HG03460 (cell line): ENCODE results near the gene ADGRB3.

Experiments used
- ATAC-seq: cut with Tn5 transposase; IDR thresholded peaks from one replicate; pipeline ENCODE4 v1.9.1; 2021; ENCODE audit not compliant: unreplicated experiment

Gene ADGRB3

DNA sequence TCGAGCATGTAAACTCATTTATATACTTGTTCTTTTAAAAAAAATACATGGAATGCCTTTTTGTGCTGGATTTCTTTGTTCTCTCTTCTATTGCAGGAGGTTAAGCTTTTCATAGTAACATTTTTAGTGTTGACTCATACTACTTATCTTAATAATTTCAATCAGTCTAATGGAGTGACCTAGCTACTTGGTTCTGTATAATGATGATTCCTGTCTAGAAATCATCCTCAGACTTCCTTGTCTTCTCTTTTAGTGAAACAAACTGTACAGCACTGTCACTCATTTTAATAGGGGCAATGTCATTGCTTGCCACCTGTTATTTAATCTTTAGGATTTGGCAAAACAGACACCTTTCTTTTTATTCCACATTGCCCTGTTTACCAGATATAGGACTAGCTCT, 62.3 kb downstream of the ADGRB3 start:
- no peak for ATAC-seq

- no peak for ATAC-seq
Measured at GRCh38 chr6:68701159-68701558, 66.1 kb downstream of the ADGRB3 start.

DNA sequence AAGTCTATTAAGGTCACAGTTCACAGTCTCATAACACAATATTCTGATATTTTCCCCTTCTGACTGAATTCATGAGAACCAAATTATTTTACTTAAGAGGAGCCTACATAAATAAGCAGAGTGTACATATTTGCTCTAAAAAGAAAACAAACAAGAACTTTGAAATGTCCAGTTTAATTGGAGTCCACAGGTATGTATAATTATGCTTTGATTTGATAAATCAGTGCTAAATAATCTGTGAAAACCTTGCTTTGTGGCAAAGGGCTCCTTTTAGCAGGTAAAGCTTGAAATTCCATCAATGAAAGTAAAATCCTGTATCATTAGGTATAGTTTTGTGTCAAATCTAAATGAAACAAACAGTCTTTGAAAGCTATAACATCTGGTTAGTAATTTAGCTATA, 69.4 kb downstream of the ADGRB3 start:
- ATAC-seq = no peak

GRCh38 chr6:68709091-68709490, 74.0 kb downstream of the ADGRB3 start:
- no peak for ATAC-seq

DNA sequence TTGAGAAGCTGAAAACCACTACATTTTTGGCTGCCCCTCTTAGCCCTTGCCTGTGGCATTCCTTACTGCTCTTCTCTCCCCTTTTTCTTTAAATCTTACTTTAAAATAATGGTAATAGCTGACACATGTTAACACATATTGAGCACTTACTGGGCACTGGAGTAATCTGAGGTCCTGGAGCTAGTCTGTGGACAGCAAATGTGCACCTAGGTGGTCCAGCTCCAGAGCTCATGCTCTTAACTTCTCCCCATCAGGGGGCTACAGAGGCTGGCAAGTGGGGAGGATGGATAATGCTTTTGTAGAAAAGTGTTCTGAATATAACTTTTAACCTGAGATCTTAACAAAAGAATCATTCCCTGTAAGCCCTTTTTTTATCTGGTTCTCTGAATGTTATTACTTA, 74.8 kb downstream of the ADGRB3 start:
- ATAC-seq = no peak

- ATAC-seq = no peak
Measured at GRCh38 chr6:68710496-68710895, 75.4 kb downstream of the ADGRB3 start.

DNA sequence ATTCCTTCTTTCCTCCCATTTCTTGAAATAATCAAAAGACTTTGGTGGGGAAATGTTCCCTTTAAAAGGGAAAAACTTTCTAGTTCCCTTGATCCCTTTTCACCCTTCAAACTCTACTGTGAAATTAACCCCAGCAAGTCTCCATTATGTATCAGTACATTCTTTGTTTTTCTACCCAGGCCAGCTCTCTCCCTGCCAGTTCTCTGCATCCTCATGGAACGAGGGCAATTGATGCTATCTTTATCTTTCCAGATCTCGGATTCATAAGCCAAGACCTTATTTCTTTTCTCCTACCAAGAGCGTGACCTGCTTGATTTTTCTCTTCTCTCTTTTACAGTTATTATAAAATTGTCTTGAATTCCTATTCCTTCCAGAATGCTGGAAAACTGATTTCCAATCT, 75.8 kb downstream of the ADGRB3 start:
- no peak for ATAC-seq

DNA sequence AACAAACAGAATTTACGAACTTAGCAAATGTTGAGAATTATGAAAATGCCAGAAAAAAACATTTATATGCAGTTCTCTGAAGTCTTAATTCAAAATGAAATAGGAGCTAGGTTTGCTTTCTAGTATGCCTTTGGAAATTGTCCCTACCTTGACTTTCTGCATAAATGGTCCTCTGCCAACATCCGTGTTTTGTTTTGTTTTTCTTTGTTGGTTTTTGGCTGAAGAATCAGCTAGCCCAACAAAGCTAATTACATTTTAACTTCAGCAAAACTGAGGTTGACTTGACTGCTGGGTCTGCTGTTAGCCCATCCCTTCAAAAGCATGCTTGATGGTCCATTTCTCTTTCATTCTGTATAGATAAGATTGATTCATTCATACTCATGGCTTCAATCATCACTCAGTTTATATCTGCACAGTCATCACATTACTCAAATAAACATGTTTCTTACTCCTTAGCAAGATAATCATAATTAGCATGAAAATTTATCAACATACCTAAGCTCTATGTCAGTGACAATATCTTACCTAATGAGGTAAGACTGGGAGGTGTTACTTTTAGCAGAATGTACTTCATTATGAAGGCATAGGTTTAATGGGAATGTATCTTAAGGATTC, 76.4 kb downstream of the ADGRB3 start:
- no peak for ATAC-seq

DNA sequence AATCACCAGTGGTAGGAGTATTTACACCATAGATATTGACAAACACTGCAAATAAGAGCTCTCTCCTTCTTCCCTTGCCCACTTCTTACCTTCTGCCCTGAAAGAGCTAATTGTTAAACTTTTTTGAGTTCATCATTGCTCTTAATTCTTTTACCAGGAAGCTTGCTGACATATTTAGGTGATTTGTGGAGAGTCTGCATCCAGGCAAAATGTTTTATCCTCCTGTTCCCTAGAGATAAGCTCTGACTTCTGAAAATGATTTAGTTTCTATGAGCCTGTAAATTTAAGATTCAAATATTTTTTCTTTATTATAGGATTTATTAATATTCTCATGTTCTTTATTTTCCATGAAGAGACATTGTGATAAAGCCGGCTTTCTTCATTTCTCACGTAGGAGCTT, 81.5 kb downstream of the ADGRB3 start:
- no peak for ATAC-seq

DNA sequence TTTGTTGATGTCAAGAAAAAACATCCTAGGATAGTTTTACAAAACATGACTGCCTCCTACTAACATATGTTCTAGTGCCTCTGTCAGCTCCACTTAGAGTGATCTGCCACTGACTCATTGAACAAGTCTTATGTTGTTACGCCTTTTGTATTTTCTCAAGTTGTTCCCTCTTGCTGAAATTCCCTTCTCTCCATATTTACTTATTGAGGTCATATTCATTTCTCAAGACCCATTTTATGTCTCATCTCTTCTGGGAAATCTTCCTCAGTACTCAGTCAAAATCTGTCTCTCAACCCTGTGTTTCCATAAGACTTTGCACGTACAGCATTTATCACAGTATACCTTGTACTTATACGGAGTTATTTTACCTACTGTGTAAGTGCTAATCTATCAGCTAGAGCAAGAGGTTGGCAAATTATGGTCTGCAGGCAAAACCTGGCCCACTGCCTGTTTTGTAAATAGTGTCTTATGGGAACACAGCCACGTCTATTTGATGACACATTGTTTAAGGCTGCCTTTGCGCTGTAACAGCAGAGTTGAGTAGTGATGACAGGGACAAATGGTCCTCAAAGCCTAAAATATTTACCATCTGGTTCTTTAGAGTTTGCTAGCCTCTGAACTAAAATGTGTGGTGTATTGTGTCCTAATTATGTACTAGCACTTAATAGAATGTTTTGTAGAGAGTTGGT, 83.4 kb downstream of the ADGRB3 start:
- no peak for ATAC-seq

DNA sequence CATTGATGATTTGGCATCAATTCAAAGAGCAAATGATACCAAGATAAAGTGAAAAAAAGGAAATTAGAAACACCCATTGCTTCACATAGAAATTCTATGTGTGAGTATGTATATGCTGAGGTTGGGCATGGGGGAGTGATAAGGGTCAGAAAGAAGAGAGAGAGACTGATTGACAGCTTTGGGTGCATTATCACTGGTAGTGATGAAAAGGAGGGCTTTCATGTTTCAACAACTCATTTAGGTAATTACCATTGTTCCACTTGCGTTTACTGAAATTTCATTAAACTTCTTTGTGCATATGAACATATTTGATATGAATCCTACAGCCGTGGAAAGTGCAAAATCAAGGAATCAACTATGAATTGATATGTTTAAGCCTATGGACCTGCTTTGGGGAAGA, 84.7 kb downstream of the ADGRB3 start:
- no peak for ATAC-seq

DNA sequence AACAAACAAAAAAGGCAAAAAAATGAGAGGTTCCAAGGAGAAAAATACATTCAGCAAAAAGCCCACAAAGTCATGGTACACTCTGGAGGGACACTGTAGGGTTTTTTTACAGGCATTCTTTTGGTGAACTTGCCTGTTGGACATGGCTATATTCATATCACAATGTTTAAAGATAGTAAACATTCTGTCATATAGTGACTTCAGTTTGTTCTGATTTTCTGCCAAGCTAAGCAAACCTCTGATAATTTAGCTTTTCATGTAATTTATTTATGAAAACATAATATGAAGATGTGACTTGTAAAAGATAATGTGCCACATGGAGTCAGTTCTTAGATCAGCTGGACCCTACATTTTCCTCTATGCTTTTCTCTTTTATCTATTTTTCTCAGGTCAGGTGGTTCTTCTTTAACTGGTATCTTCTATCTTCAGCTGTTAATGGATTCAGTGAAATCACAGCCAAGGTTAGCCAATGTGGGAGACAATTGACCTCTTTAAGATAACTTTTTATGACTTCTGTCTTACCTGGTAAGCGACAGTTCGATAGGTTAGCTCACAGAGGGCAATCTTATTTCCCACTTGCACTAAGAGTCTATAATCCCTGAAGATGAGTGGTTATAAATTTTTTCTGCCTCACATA, 87.9 kb downstream of the ADGRB3 start:
- no peak for ATAC-seq

DNA sequence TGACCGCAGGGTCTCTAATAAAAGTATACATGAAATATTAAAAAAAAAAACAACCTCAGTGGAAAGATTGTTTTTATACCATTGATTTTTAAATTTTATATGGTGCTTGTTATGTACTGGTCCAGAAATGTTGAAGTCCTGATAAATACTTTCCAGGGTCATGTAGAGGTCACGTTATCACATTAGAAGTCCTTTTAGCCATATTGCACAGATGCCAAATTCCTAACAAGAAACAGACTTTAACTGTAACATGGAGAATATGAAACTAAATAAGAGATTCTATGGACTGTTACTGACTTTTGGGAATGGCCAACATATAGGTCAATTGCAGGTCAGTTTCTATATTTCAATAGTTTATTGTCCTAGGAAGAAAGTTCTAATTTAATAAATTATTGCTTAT, 89.0 kb downstream of the ADGRB3 start:
- no peak for ATAC-seq

DNA sequence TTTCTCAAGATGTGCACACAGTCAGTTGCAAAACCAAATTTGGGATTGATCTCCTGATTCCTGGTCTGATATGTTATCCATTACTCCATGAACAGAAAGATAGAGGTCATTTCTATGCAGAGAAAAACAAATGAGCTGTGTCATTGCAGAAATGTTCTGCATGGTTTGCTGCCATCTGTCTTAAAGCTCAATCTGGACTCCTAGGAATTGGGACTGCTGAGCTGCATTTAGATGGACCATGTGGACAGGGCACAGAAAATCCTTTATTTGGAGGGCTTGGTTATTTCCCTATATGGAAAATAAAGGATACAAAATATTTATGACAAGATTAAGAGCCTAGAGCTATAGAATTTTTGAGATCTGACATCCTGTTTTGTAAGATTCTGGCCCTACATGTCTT, 91.3 kb downstream of the ADGRB3 start:
- ATAC-seq = no peak

DNA sequence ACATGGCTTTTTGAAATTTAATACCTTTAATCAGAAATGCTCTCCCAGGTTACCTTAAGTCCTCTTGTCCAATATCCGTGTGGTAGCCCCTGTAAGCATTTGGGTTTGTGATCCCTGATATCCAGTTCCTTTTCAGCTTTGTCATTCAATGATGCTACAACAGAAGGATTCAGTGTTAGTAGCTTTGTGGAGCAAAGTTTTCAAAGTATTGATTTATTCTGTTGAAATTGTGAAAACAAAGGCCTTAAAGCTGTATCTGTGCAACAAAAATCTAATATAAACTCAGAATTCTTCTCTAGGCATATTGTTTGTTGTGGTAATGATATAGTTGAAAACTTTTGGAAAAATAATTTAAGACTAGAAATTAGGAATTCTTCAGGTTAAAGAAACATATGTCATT, 91.9 kb downstream of the ADGRB3 start:
- no peak for ATAC-seq

- no peak for ATAC-seq
Measured at GRCh38 chr6:68727699-68728098, 92.6 kb downstream of the ADGRB3 start.

- ATAC-seq = no peak
Measured at GRCh38 chr6:68728159-68728979, 93.3 kb downstream of the ADGRB3 start.

GRCh38 chr6:68729377-68729903, 94.4 kb downstream of the ADGRB3 start:
- ATAC-seq = no peak

GRCh38 chr6:68730291-68731054, 95.4 kb downstream of the ADGRB3 start:
- no peak for ATAC-seq

- ATAC-seq = no peak
Measured at GRCh38 chr6:68732423-68732822, 97.3 kb downstream of the ADGRB3 start.

GRCh38 chr6:68735866-68736265, 100.8 kb downstream of the ADGRB3 start:
- no peak for ATAC-seq
